Measurements from ENCODE around the gene DOCK9. TPM values are rescaled to one million over a fixed set of nuclear protein-coding genes. Genes with fewer than 3 reads are reported as not detected.

Gene DOCK9
- total and polyA plus RNA-seq, 8 donors, result 7.5 to 26.3 (median 16.3) TPM

GRCh38 chr13:98994080-98994479 is 16.2 kb upstream of the DOCK9 start:
- Histone ChIP-seq H3K27ac (no peak overlapping the region), H3K4me1 (no peaks in the 10 kb centered on the region), H3K27me3 (no peaks in the 10 kb centered on the region), H3K4me3 (no peak overlapping the region), H3K9me3 (no peaks in the 10 kb centered on the region), H3K36me3 (no peaks in the 10 kb centered on the region)
- no peak for TF ChIP-seq CTCF (IDR thresholded peaks at IDR 0.05)
- ATAC-seq, result no peak
- intact Hi-C loops (cut with DNase I), result no loop called here
- DNase-seq, result no peak
- WGBS, 2 donors, result 96 to 100% methylated on average over 2 of the region's 2 CpGs
- no peak for FAIRE-seq

GRCh38 chr13:98992355-98992754 is 14.5 kb upstream of the DOCK9 start:
- DNase-seq (no peak), ATAC-seq (no peak), FAIRE-seq (no peak)
- H3K27me3 ChIP-seq, result no peaks in the 10 kb centered on the region
- WGBS, 2 donors, result 79 to 80% methylated on average over 7 of the region's 7 CpGs
- no peaks in the 10 kb centered on the region for H3K36me3 ChIP-seq
- no peaks in the 10 kb centered on the region for H3K4me1 ChIP-seq
- no peak overlapping the region for H3K27ac ChIP-seq
- no peak for TF ChIP-seq CTCF (IDR thresholded peaks at IDR 0.05)
- no peak overlapping the region for H3K4me3 ChIP-seq
- intact Hi-C loops (cut with DNase I), result no loop called here
- no peaks in the 10 kb centered on the region for H3K9me3 ChIP-seq

GRCh38 chr13:98990701-98991100 is 12.8 kb upstream of the DOCK9 start:
- ATAC-seq (no peak), FAIRE-seq (no peak), DNase-seq (no peak)
- H3K4me1 ChIP-seq, result no peaks in the 10 kb centered on the region
- intact Hi-C loops (cut with DNase I), result no loop called here
- H3K27me3 ChIP-seq, result no peaks in the 10 kb centered on the region
- no peaks in the 10 kb centered on the region for H3K9me3 ChIP-seq
- WGBS, 2 donors, result 91 to 100% methylated on average over 3 of the region's 3 CpGs
- H3K36me3 ChIP-seq, result no peaks in the 10 kb centered on the region
- H3K27ac ChIP-seq, result no peak overlapping the region
- TF ChIP-seq CTCF (IDR thresholded peaks at IDR 0.05), result no peak
- no peak overlapping the region for H3K4me3 ChIP-seq

GRCh38 chr13:98989469-98990235 is 11.8 kb upstream of the DOCK9 start:
- H3K4me3 ChIP-seq, result no peak overlapping the region
- H3K9me3 ChIP-seq, result no peaks in the 10 kb centered on the region
- no peaks in the 10 kb centered on the region for H3K36me3 ChIP-seq
- intact Hi-C loops (cut with DNase I), result no loop called here
- DNase-seq (no peak), FAIRE-seq (no peak), ATAC-seq (no peak)
- H3K27ac ChIP-seq, result no peak overlapping the region
- H3K27me3 ChIP-seq, result no peaks in the 10 kb centered on the region
- WGBS, 2 donors, result 83 to 84% methylated on average over 4 of the region's 4 CpGs
- H3K4me1 ChIP-seq, result no peaks in the 10 kb centered on the region
- no peak for TF ChIP-seq CTCF (IDR thresholded peaks at IDR 0.05)

- Histone ChIP-seq H3K27me3 (no peaks in the 10 kb centered on the region), H3K36me3 (no peaks in the 10 kb centered on the region), H3K9me3 (no peaks in the 10 kb centered on the region), H3K27ac (no peak overlapping the region), H3K4me1 (no peaks in the 10 kb centered on the region), H3K4me3 (no peak overlapping the region)
- FAIRE-seq (no peak), ATAC-seq (no peak), DNase-seq (no peak)
- TF ChIP-seq CTCF (IDR thresholded peaks at IDR 0.05), result no peak
- WGBS, 2 donors, result 82 to 90% methylated on average over 6 of the region's 6 CpGs
- intact Hi-C loops (cut with DNase I), result no loop called here
Observed at GRCh38 chr13:98988780-98989179, 10.9 kb upstream of the DOCK9 start.

All from pancreas (tissue), 10 donors.